ENCODE results near the gene PTPRE.

Gene PTPRE

GRCh38 chr10:128064108-128064969 lies 157.4 kb downstream of the PTPRE start:
- DNase-seq = peak; percentile 80

GRCh38 chr10:128064970-128065580 lies 158.2 kb downstream of the PTPRE start:
- DNase-seq = no peak

- DNase-seq = no peak
These were observed 159.1 kb downstream of the PTPRE start for GRCh38 chr10:128065881-128066534.

GRCh38 chr10:128066870-128067382 lies 160.0 kb downstream of the PTPRE start:
- DNase-seq = no peak

GRCh38 chr10:128067691-128068397 lies 160.9 kb downstream of the PTPRE start:
- DNase-seq = no peak

GRCh38 chr10:128068398-128069285 lies 161.7 kb downstream of the PTPRE start:
- no peak for DNase-seq

- peak; percentile 80 for DNase-seq
These were observed 162.6 kb downstream of the PTPRE start for GRCh38 chr10:128069351-128070051.

GRCh38 chr10:128070161-128070560 lies 163.3 kb downstream of the PTPRE start:
- DNase-seq = no peak

GRCh38 chr10:128070721-128071416 lies 164.0 kb downstream of the PTPRE start:
- DNase-seq = no peak

GRCh38 chr10:128071417-128071782 lies 164.5 kb downstream of the PTPRE start:
- no peak for DNase-seq

GRCh38 chr10:128072046-128072445 lies 165.1 kb downstream of the PTPRE start:
- no peak for DNase-seq

GRCh38 chr10:128072941-128073645 lies 166.2 kb downstream of the PTPRE start:
- no peak for DNase-seq

GRCh38 chr10:128073890-128074289 lies 167.0 kb downstream of the PTPRE start:
- DNase-seq = no peak

- DNase-seq = no peak
These were observed 167.7 kb downstream of the PTPRE start for GRCh38 chr10:128074589-128074988.

- no peak for DNase-seq
These were observed 170.4 kb downstream of the PTPRE start for GRCh38 chr10:128077155-128077875.

GRCh38 chr10:128078136-128078969 lies 171.4 kb downstream of the PTPRE start:
- peak; percentile 48 for DNase-seq

GRCh38 chr10:128080231-128080630 lies 173.3 kb downstream of the PTPRE start:
- no peak for DNase-seq

- DNase-seq = no peak
These were observed 173.7 kb downstream of the PTPRE start for GRCh38 chr10:128080641-128081040.
